ENCODE results near the gene DAGLB. TPM values are rescaled to one million over a fixed set of nuclear protein-coding genes. Genes with fewer than 3 reads are reported as not detected.

The DAGLB gene, protein sequence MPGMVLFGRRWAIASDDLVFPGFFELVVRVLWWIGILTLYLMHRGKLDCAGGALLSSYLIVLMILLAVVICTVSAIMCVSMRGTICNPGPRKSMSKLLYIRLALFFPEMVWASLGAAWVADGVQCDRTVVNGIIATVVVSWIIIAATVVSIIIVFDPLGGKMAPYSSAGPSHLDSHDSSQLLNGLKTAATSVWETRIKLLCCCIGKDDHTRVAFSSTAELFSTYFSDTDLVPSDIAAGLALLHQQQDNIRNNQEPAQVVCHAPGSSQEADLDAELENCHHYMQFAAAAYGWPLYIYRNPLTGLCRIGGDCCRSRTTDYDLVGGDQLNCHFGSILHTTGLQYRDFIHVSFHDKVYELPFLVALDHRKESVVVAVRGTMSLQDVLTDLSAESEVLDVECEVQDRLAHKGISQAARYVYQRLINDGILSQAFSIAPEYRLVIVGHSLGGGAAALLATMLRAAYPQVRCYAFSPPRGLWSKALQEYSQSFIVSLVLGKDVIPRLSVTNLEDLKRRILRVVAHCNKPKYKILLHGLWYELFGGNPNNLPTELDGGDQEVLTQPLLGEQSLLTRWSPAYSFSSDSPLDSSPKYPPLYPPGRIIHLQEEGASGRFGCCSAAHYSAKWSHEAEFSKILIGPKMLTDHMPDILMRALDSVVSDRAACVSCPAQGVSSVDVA
- total RNA-seq, result 6.0 TPM
- long read RNA-seq, transcript DAGLB-201 (15 exons, 2,897 nt), result major isoform, 21 of 31 reads
- long read RNA-seq, partial matches to known transcripts, result 2 of 31 reads
- long read RNA-seq, other reads (novel, unspliced or antisense), result 7 of 31 reads

DNA sequence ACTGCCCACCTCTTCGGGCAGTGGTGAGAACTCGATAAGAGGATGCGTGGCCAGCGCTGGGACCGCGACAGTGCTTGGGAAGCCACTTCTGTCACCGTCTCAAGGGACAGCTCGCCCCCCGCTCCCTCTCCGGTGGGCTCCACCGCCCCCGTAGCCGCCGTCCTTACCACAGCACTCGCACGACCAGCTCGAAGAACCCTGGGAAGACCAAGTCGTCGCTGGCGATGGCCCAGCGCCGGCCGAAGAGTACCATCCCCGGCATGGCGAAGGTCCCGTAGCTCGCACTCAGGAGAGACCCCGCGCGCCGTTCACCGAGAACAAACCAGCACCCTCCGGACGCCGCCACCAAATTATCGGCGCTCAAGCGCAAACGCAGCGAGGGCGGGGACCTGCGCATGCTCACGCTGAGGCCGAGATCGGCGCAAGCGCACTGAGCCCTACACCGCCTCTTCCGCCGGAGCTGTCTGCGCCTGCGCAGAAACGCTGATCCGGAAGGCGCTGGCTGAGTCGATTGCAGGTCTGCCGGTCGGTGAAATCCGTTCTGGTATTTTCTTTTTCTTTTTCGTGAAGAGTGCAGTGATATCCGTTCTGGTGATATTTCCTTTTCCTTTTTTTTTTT is at the start of gene DAGLB:
TSS of gene DAGLB (minus strand) at position 374 of the 619 bp plus-strand sequence. CDS start at position 262, 112 bp downstream.
- peaks cover 33% of the 10 kb centered on the region for H3K4me1 ChIP-seq
- DNase-seq, result peak; percentile 92
- peak within 1 kb of the TSS; percentile 81 for H3K4me3 ChIP-seq
- H3K27me3 ChIP-seq (ENCODE audit: low read depth), result no peaks in the 10 kb centered on the region
- intact Hi-C loops (cut with micrococcal nuclease), result no loop called here
- peak within 1 kb of the TSS; percentile 89 for H3K27ac ChIP-seq (replicated peaks)
- H3K36me3 ChIP-seq, result peaks cover 30% of the 10 kb centered on the region
- H3K9me3 ChIP-seq (replicated peaks), result no peaks in the 10 kb centered on the region
- TF ChIP-seq, protein P1, sequence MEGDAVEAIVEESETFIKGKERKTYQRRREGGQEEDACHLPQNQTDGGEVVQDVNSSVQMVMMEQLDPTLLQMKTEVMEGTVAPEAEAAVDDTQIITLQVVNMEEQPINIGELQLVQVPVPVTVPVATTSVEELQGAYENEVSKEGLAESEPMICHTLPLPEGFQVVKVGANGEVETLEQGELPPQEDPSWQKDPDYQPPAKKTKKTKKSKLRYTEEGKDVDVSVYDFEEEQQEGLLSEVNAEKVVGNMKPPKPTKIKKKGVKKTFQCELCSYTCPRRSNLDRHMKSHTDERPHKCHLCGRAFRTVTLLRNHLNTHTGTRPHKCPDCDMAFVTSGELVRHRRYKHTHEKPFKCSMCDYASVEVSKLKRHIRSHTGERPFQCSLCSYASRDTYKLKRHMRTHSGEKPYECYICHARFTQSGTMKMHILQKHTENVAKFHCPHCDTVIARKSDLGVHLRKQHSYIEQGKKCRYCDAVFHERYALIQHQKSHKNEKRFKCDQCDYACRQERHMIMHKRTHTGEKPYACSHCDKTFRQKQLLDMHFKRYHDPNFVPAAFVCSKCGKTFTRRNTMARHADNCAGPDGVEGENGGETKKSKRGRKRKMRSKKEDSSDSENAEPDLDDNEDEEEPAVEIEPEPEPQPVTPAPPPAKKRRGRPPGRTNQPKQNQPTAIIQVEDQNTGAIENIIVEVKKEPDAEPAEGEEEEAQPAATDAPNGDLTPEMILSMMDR (IDR thresholded peaks at IDR 0.05; ENCODE audit: borderline replicate concordance), result no peak

DNA sequence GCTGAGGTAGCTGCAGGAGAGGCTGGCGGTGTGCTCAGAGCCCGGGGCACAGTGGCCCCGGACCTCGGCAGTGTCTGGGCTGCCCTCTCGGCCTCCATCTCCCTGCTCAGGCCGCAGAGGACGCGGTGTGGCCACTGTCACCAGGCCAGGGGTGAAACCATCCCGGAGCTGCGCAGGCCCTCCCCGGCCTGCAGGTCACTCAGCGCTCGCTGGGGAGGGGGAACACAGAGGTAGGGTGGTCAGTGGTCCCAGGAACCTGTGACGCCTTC is 49.8 kb upstream of the DAGLB start:
- no peak for DNase-seq
- intact Hi-C loops (cut with micrococcal nuclease), result no loop called here
- TF ChIP-seq, protein P1 (IDR thresholded peaks at IDR 0.05; ENCODE audit: borderline replicate concordance), result no peak
- no peaks in the 10 kb centered on the region for H3K36me3 ChIP-seq
- no peaks in the 10 kb centered on the region for H3K27me3 ChIP-seq (ENCODE audit: low read depth)
- H3K4me3 ChIP-seq, result no peak overlapping the region
- no peak overlapping the region for H3K27ac ChIP-seq (replicated peaks)
- H3K4me1 ChIP-seq, result no peaks in the 10 kb centered on the region
- H3K9me3 ChIP-seq (replicated peaks), result no peaks in the 10 kb centered on the region

DNA sequence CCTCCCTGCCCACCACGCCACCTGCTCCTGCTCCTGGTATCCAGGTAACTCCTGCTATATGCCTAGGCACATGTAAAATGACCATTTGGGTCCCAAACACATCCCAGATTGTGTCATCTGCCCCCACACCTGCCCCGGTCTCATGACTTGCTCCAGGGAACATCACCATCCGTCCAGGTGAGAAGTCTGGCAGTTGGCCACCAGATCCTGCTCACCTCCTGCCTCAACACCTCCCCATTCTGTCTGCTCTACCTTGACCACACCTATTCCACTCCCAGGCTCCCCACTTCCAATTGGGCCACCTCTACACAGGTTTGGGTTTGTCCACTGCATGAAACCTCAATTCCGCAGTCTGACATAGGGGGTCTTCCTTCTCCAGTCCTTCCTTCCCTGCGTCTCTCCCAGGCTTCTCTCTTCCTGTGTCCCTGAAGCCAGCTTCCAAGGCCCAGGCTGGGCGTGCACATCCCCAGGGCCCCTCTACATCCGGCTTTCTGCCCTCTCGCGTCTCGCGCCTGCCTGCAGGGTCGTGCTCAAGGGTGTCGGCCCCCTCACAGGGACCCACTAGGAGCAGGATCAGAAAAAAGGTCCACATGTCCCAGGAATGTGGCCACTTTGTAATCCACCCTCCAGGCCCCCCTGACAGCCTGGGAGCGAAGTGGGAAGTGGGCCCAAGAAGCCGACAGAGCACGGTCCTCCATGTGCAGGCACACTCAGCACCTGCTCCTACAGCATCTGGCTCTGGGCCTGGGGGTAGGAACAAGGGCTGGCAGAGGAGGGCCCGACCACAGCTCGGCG is 49.3 kb upstream of the DAGLB start:
- H3K4me1 ChIP-seq, result no peaks in the 10 kb centered on the region
- no peaks in the 10 kb centered on the region for H3K36me3 ChIP-seq
- no peaks in the 10 kb centered on the region for H3K27me3 ChIP-seq (ENCODE audit: low read depth)
- H3K27ac ChIP-seq (replicated peaks), result no peak overlapping the region
- H3K4me3 ChIP-seq, result no peak overlapping the region
- no peaks in the 10 kb centered on the region for H3K9me3 ChIP-seq (replicated peaks)
- TF ChIP-seq, protein P1 (IDR thresholded peaks at IDR 0.05; ENCODE audit: borderline replicate concordance), result no peak
- intact Hi-C loops (cut with micrococcal nuclease), result no loop called here
- DNase-seq, result no peak

DNA sequence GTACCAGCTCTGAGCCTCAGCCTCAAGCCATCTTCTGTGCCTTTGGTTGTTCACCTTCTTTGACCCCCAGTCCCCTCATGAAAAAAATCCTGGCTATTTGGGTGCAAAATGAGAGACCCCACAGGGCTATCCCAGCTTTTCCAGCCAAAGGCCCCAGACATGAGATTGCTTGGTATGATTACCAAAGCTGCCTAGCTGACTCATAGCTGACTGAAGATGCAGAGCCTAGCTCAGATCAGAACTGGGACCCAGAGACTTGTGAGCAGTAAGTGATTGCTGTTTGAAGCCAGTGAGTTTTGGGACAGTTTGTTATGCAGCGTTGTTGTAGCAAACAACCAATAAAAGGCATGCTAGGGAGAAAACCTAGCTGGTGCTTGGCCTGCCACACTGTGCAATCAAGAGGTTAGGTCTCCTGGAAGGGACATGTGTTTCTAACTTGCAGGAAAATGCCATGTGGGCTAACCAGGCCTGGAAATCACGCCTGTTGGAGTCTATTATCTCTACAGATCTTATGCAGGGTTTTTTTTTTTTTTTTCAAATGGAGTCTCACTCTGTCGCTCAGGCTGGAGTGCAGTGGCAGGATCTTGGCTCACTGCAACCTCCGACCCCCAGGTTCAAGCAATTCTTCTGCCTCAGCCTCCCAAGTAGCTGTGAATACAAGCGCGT is 48.0 kb upstream of the DAGLB start:
- no peak for DNase-seq
- TF ChIP-seq, protein P1 (IDR thresholded peaks at IDR 0.05; ENCODE audit: borderline replicate concordance), result no peak
- H3K36me3 ChIP-seq, result no peaks in the 10 kb centered on the region
- no peaks in the 10 kb centered on the region for H3K4me1 ChIP-seq
- H3K9me3 ChIP-seq (replicated peaks), result no peaks in the 10 kb centered on the region
- no peak overlapping the region for H3K27ac ChIP-seq (replicated peaks)
- no peaks in the 10 kb centered on the region for H3K27me3 ChIP-seq (ENCODE audit: low read depth)
- intact Hi-C loops (cut with micrococcal nuclease), result no loop called here
- H3K4me3 ChIP-seq, result no peak overlapping the region

Data from left ventricle myocardium inferior (tissue), 1 donor.